Endothelial cell of umbilical vein (primary cell): ENCODE results near the gene TBC1D13. TPM values are rescaled to one million over a fixed set of nuclear protein-coding genes. Genes with fewer than 3 reads are reported as not detected.

Experiments
- BruUV-seq: library from RNA; stranded (reverse); fragments of 400-500 nt; replicated peaks from 2 replicates; lab custom pipeline; 2021; lab: Mats Ljungman, UMichigan
- CTCF ChIA-PET: fragments of 300-600, 350-600 bp; sonication (Branson Sonifier 250); formaldehyde crosslinking; loops from one replicate; lab custom pipeline; 2021; ENCODE audit warnings: antibody characterized with exemption, inconsistent platforms; lab: Charles Lee
- POLR2A ChIA-PET: fragments of 300-600, 350-600 bp; sonication (Branson Sonifier 250); formaldehyde crosslinking; loops from one replicate; lab custom pipeline; 2021; ENCODE audit warnings: antibody characterized with exemption, inconsistent platforms; lab: Charles Lee
- DNase-seq: peaks from one replicate; pipeline ENCODE4 v3.0.0-alpha.2; 2011; ENCODE audit warnings: low read depth, low spot score
- FAIRE-seq: peaks from 2 replicates; lab custom pipeline; 2011; peaks lifted over from hg19 to GRCh38; lab: Jason Lieb, UNC
- H2AFZ ChIP-seq: 2 replicates; pipeline ENCODE4 v1.6.0; 2012; ENCODE audit warnings: low read depth, low read length, control low read depth, inconsistent platforms
- H3K27ac ChIP-seq: 2 replicates; pipeline ENCODE4 v1.5.1; 2011; ENCODE audit warnings: low read depth, mild to moderate bottlenecking, control low read depth, low read length, moderate library complexity; ENCODE audit not compliant: insufficient read depth
- H3K27me3 ChIP-seq, 2 experiments: 2 replicates each; pipeline versions ENCODE4 v1.6.0 to v1.6.1; 2011; ENCODE audit warnings: low read length in 2 of 2, mixed read lengths in 1 of 2; ENCODE audit not compliant: control insufficient read depth in 2 of 2, insufficient read depth in 2 of 2
- H3K36me3 ChIP-seq, 2 experiments: 2 replicates in 1 of 2; 3 replicates in 1 of 2; pipeline ENCODE4 v1.5.1; 2011; ENCODE audit warnings: low read length in 2 of 2, mild to moderate bottlenecking in 1 of 2, moderate library complexity in 1 of 2; ENCODE audit not compliant: control insufficient read depth in 2 of 2, insufficient read depth in 2 of 2; ENCODE audit errors: extremely low read depth in 1 of 2
- H3K4me1 ChIP-seq: 3 replicates; pipeline ENCODE4 v1.5.1; 2011; ENCODE audit warnings: mild to moderate bottlenecking, low read length; ENCODE audit not compliant: control insufficient read depth, insufficient read depth; ENCODE audit errors: extremely low read depth
- H3K4me2 ChIP-seq: 2 replicates; pipeline ENCODE4 v1.6.1; 2011; ENCODE audit warnings: low read length, control low read depth, mixed read lengths; ENCODE audit not compliant: insufficient read depth
- H3K4me3 ChIP-seq, 3 experiments: fragments of 200-600 bp in 1 of 3; sonication (generic), shearing (Covaris generic) in 1 of 3; replicated peaks in 1 of 3; 2 replicates each; pipeline ENCODE4 v1.5.1; 2011 to 2016; ENCODE audit warnings: control low read depth in 3 of 3, low read length in 3 of 3, mild to moderate bottlenecking in 2 of 3, inconsistent platforms in 1 of 3, low read depth in 1 of 3, moderate library complexity in 1 of 3; ENCODE audit not compliant: insufficient read depth in 1 of 3
- H3K79me2 ChIP-seq: 2 replicates; pipeline ENCODE4 v1.6.0; 2012; ENCODE audit warnings: low read length, inconsistent platforms; ENCODE audit not compliant: control insufficient read depth, insufficient read depth
- H3K9ac ChIP-seq: replicated peaks from 2 replicates; pipeline ENCODE3; 2011; ENCODE audit warnings: low read length, control low read depth; ENCODE audit not compliant: insufficient read depth; ENCODE audit errors: extremely low read depth
- H3K9me1 ChIP-seq: replicated peaks from 3 replicates; pipeline ENCODE4 v1.6.0; 2011; ENCODE audit warnings: mild to moderate bottlenecking, low read length; ENCODE audit not compliant: control insufficient read depth, insufficient read depth; ENCODE audit errors: extremely low read depth
- H3K9me3 ChIP-seq: replicated peaks from 2 replicates; pipeline ENCODE4 v1.5.1; 2012; ENCODE audit warnings: low read length, inconsistent platforms; ENCODE audit not compliant: control insufficient read depth, insufficient read depth
- H4K20me1 ChIP-seq: replicated peaks from 2 replicates; pipeline ENCODE3; 2011; ENCODE audit warnings: mild to moderate bottlenecking, low read length; ENCODE audit not compliant: control insufficient read depth, insufficient read depth; ENCODE audit errors: extremely low read depth
- EZH2 ChIP-seq: IDR thresholded peaks from 2 replicates; pipeline ENCODE4 v1.6.1; 2012; ENCODE audit warnings: borderline replicate concordance, low read depth, mild to moderate bottlenecking, moderate library complexity, low read length, inconsistent platforms; ENCODE audit not compliant: severe bottlenecking
- POLR2AphosphoS5 ChIP-seq: IDR thresholded peaks from 2 replicates; pipeline ENCODE4 v1.6.1; 2012; ENCODE audit warnings: low read depth, mild to moderate bottlenecking, control low read depth, low read length, moderate library complexity; ENCODE audit not compliant: insufficient read depth
- dilution Hi-C: fragments of 300-500 bp; cut with MboI; formaldehyde crosslinking; loops from one replicate; pipeline ENCODE4 v1.15.0; 2019; ENCODE audit warnings: low sequenced_read_pairs; ENCODE audit not compliant: extremely low pct_ligation_motif_present
- intact Hi-C: fragments of 100-400 bp; cut with micrococcal nuclease; formaldehyde crosslinking; loops from one replicate; pipeline ENCODE4 v1.10.0; 2022
- polyA plus RNA-seq, 4 experiments: library from polyadenylated mRNA; depleted of rRNA in 3 of 4; stranded (reverse) in 3 of 4; unstranded in 1 of 4; fragments of >200 nt; gene quantifications; 2 replicates each; pipeline versions ENCODE4 v1.2.1 to v1.2.3, GENCODE V29; 2011 to 2012; ENCODE audit warnings: missing spikeins in 1 of 4
- total RNA-seq: library from RNA; stranded (reverse); gene quantifications from 2 replicates; pipeline ENCODE4 v1.2.3, GENCODE V29; 2021
- TF ChIP-seq, protein P1 (sequence below), 2 donors: IDR thresholded peaks; 1 replicate in 1 of 2; 2 replicates in 1 of 2; pipeline ENCODE4 v1.5.1; 2011; ENCODE audit warnings: low read length in 2 of 2, mild to moderate bottlenecking in 2 of 2, moderate library complexity in 2 of 2, control low read depth in 1 of 2, inconsistent platforms in 1 of 2, low read depth in 1 of 2; ENCODE audit not compliant: insufficient read depth in 1 of 2; ENCODE audit errors: extremely low read depth in 1 of 2

Gene TBC1D13
- total and polyA plus RNA-seq, 2 donors (not counting 3 experiments of a cell fraction or from before 2014, with no cell fraction given) = 35.1 to 41.9 TPM

- Histone ChIP-seq H3K9me1 (no peaks in the 10 kb centered on the region), H3K79me2 (no peaks in the 10 kb centered on the region), H3K27me3 (no peaks in the 10 kb centered on the region), H3K9me3 (no peaks in the 10 kb centered on the region), H3K4me2 (no peak overlapping the region), H2AFZ (no peak overlapping the region), H3K4me3 (no peak overlapping the region), H4K20me1 (no peaks in the 10 kb centered on the region), H3K9ac (no peak overlapping the region), H3K4me1 (peaks cover 6% of the 10 kb centered on the region), H3K36me3 (peaks cover 5 to 47% of the 10 kb centered on the region in 2 experiments), H3K27ac (no peak overlapping the region)
- no peak for DNase-seq
- CTCF ChIA-PET = interaction anchor here (3.9 kb wide), 1 partner anchor 8 kb away, joined by 40 read pairs; the partner anchor contains the start of gene SPOUT1
- intact Hi-C loops = no loop called here
- TF ChIP-seq, protein P1, sequence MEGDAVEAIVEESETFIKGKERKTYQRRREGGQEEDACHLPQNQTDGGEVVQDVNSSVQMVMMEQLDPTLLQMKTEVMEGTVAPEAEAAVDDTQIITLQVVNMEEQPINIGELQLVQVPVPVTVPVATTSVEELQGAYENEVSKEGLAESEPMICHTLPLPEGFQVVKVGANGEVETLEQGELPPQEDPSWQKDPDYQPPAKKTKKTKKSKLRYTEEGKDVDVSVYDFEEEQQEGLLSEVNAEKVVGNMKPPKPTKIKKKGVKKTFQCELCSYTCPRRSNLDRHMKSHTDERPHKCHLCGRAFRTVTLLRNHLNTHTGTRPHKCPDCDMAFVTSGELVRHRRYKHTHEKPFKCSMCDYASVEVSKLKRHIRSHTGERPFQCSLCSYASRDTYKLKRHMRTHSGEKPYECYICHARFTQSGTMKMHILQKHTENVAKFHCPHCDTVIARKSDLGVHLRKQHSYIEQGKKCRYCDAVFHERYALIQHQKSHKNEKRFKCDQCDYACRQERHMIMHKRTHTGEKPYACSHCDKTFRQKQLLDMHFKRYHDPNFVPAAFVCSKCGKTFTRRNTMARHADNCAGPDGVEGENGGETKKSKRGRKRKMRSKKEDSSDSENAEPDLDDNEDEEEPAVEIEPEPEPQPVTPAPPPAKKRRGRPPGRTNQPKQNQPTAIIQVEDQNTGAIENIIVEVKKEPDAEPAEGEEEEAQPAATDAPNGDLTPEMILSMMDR (IDR thresholded peaks at IDR 0.05; ENCODE audit: extremely low read depth in 1 of 2, insufficient read depth in 1 of 2, low read depth in 1 of 2, low read length in 2 of 2) = no peak
- TF ChIP-seq EZH2 = no peak
- TF ChIP-seq POLR2AphosphoS5 = no peak
- FAIRE-seq = no peak
- no TSS peak for BruUV-seq
- dilution Hi-C loops = no loop called here
- POLR2A ChIA-PET = no interaction called here
Observed at GRCh38 chr9:128821584-128822406, 34.7 kb downstream of the TBC1D13 start.
